Colonic mucosa (tissue), 4 donors: ENCODE results near the gene VPS13C. TPM values are rescaled to one million over a fixed set of nuclear protein-coding genes. Genes with fewer than 3 reads are reported as not detected.

Source experiments
- DNase-seq: peaks from one replicate; pipeline ENCODE4 v3.0.0-alpha.2; 2020
- H3K27ac ChIP-seq: fragments of 200-600 bp; one replicate; pipeline ENCODE4 v1.8.0; 2021
- H3K27me3 ChIP-seq: fragments of 200-600 bp; one replicate; pipeline ENCODE4 v1.8.0; 2021
- H3K36me3 ChIP-seq: fragments of 200-600 bp; one replicate; pipeline ENCODE4 v1.8.0; 2021
- H3K4me1 ChIP-seq: fragments of 200-600 bp; one replicate; pipeline ENCODE4 v1.8.0; 2021; ENCODE audit warnings: mild to moderate bottlenecking
- H3K4me3 ChIP-seq: fragments of 200-600 bp; one replicate; pipeline ENCODE4 v1.8.0; 2021
- H3K9ac ChIP-seq, 2 donors: one replicate each; pipeline ENCODE4 v1.7.0; 2013; ENCODE audit warnings: control low read depth in 2 of 2, low read depth in 2 of 2, low read length in 2 of 2
- H3K9me3 ChIP-seq: fragments of 200-600 bp; one replicate; pipeline ENCODE4 v1.8.0; 2021
- intact Hi-C: fragments of 100-400 bp; cut with DNase I; formaldehyde crosslinking; loops from one replicate; pipeline ENCODE4 v1.14.1; 2022
- total RNA-seq, 2 donors: library from RNA; stranded (reverse); fragmentation: NEBNext Ultra II Directional in 1 of 2; extraction: Animal tissue kit (Norgen Biotek cat#: 25700) in 1 of 2; gene quantifications; one replicate each; pipeline ENCODE4 v1.2.1, GENCODE V29; 2021
- TF ChIP-seq, protein P1 (sequence below): fragments of 200-600 bp; IDR thresholded peaks from one replicate; pipeline ENCODE4 v1.8.0; 2022; ENCODE audit warnings: antibody characterized with exemption, mild to moderate bottlenecking
- donor health status: healthy.
- donor health status: DM: no; HTN: no; CAD: no.
- donor health status: DM: no; HTN: no; CAD: no.

VPS13C gene
- total RNA-seq, 2 donors from 2014 or later: 33.9 to 56.5 TPM

DNA sequence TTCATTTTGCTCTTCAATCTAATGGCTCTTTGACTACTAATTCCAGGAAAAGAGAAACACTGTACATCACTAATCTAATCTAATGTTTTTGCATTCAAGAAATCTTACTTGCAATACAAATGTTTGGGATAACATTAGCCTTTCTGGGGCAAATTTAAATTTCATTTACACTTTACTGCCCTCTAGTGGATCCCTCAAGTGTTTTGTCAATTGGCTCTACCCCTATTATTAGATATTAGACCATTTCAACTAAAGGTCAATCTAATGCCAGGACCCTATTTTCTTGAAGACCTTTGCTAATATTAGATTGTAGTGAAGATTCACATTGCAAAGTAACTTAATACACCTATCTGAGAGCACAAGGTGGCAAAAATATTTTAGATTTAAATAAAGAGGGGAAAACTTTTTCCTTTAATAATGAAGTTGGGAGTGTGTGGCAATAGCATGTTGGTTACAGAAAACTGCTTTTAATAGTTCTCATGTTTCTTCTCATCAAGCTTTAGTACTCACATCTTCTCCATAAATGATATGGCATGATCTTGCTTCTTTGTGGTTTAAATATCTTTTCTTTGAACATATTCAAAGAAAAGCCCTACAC lies 11.6 kb upstream of the VPS13C start:
- TF ChIP-seq, protein P1, sequence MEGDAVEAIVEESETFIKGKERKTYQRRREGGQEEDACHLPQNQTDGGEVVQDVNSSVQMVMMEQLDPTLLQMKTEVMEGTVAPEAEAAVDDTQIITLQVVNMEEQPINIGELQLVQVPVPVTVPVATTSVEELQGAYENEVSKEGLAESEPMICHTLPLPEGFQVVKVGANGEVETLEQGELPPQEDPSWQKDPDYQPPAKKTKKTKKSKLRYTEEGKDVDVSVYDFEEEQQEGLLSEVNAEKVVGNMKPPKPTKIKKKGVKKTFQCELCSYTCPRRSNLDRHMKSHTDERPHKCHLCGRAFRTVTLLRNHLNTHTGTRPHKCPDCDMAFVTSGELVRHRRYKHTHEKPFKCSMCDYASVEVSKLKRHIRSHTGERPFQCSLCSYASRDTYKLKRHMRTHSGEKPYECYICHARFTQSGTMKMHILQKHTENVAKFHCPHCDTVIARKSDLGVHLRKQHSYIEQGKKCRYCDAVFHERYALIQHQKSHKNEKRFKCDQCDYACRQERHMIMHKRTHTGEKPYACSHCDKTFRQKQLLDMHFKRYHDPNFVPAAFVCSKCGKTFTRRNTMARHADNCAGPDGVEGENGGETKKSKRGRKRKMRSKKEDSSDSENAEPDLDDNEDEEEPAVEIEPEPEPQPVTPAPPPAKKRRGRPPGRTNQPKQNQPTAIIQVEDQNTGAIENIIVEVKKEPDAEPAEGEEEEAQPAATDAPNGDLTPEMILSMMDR: peak; percentile 65
- Histone ChIP-seq H3K36me3 (no peaks in the 10 kb centered on the region), H3K4me3 (no peak overlapping the region), H3K27ac (no peak overlapping the region), H3K4me1 (peaks cover 7% of the 10 kb centered on the region), H3K9ac (no peak overlapping the region), H3K27me3 (no peaks in the 10 kb centered on the region), H3K9me3 (no peaks in the 10 kb centered on the region)
- no peak for DNase-seq
- intact Hi-C loops: loop anchor here (10.0 kb wide), 2 partner anchors 197 to 233 kb away; no protein-coding TSS in a partner anchor

DNA sequence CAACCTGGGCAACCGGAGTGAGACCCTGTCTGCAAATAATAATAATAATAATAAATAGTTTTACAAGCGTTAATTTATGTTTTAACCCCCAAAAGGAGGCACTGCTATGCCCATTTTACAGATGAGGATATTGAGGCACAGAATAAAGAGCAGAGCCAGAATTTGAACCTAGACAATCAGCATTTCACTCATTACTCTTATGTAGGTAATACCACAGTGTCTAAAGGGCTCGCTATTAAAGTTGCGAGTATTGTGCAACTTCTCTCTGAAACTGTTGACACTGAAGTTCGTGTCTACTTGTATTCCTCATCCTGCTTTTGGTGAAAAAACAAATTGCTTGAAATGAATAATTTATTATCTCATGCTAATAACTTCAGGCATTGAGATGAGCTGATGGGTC lies 9.3 kb upstream of the VPS13C start:
- Histone ChIP-seq H3K9ac (no peak overlapping the region), H3K4me1 (peaks cover 7% of the 10 kb centered on the region), H3K36me3 (no peaks in the 10 kb centered on the region), H3K4me3 (no peak overlapping the region), H3K27ac (no peak overlapping the region), H3K27me3 (no peaks in the 10 kb centered on the region), H3K9me3 (no peaks in the 10 kb centered on the region)
- no peak for DNase-seq
- intact Hi-C loops: no loop called here
- TF ChIP-seq, protein P1: no peak

DNA sequence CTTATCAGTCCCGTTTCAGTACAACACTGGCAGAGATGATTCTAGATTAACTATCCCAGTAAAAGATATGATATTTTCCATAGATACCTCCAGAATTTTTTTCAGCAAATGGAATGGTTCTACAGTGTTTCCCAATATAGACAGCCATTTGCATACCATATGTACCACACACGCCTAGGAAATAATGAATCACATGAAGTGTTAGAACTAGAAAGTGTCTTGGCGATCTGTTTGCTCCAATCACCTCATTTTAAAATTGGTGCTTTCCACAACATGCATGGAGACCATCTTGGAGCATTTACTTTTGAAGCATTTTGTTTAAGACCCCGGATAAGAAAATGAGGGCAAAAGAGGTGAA lies 8.5 kb upstream of the VPS13C start:
- H3K27ac ChIP-seq: peak overlapping the region; percentile 61
- H3K27me3 ChIP-seq: no peaks in the 10 kb centered on the region
- H3K9ac ChIP-seq: peak overlapping the region in 1 of 2 donors; percentile 29
- H3K4me3 ChIP-seq: peak overlapping the region; percentile 62
- H3K4me1 ChIP-seq: peaks cover 7% of the 10 kb centered on the region
- no peaks in the 10 kb centered on the region for H3K36me3 ChIP-seq
- TF ChIP-seq, protein P1: no peak
- intact Hi-C loops: no loop called here
- no peak for DNase-seq
- H3K9me3 ChIP-seq: no peaks in the 10 kb centered on the region

DNA sequence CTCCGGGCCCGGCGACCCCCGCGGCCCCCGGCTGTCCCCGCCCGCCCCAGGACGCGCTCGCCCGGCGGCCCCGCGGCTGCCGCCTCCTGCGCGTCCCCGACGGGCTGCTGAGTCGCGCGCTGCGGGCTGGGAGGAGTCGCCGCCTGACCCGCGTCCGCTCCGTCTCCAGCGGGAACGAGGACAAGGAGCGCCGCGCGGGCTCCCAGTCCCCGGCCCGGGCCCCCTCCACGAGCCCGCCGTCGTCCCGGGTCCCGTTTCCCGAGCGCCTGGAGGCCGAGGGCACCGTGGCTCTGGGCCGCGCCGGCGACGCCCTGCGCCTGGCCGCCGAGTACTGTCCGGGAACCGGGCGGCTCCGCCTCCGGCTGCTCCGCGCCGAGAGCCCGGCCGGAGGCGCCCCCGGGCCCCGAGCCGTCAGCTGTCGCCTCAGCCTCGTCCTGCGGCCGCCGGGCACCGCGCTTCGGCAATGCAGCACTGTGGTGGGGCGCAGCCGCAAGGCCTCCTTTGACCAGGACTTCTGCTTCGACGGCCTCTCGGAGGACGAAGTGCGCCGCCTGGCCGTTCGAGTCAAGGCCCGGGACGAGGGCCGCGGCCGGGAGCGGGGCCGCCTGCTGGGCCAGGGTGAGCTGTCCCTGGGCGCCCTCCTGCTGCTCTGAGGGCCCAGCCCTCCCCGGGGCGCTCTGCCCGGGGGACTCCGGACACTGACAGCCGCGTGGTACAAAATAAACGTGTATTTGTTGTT lies 8.0 kb upstream of the VPS13C start:
- Histone ChIP-seq H3K27me3 (no peaks in the 10 kb centered on the region), H3K4me1 (peaks cover 7% of the 10 kb centered on the region), H3K9ac (peak overlapping the region; percentile 29 to 68), H3K9me3 (no peaks in the 10 kb centered on the region), H3K27ac (peak overlapping the region; percentile 61), H3K36me3 (no peaks in the 10 kb centered on the region), H3K4me3 (peak overlapping the region; percentile 62)
- intact Hi-C loops: no loop called here
- TF ChIP-seq, protein P1: no peak
- peak; percentile 60 for DNase-seq

DNA sequence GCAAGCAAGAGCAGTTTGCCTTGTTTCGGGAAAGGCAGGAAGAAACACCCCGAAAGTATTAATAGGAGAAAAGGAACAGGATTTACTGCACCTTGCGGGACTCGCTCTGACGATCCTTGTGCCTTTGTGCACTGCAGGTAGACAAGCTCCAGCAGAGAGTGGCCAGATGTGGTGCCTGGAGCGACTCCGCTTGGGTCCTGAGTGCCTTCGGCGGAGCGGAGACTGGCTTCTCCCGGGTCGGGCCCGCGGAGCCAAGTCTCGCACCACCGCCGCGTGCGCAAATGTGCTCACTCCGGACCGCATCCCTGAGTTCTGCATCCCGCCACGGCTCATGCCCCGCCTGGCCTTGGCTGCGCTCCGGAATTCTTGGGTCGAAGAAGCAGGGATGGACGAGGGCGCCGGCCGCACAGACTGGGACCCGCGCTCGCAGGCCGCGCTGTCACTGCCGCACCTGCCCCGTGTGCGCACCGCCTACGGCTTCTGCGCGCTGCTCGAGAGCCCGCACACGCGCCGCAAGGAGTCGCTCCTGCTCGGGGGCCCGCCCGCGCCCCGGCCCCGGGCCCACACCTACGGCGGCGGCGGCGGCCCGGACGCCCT lies 7.3 kb upstream of the VPS13C start:
- peak overlapping the region; percentile 47 to 61 for H3K9ac ChIP-seq
- H3K27me3 ChIP-seq: no peaks in the 10 kb centered on the region
- intact Hi-C loops: no loop called here
- H3K4me1 ChIP-seq: peaks cover 7% of the 10 kb centered on the region
- peak; percentile 49 for DNase-seq
- TF ChIP-seq, protein P1: no peak
- peak overlapping the region; percentile 62 for H3K4me3 ChIP-seq
- no peaks in the 10 kb centered on the region for H3K36me3 ChIP-seq
- no peaks in the 10 kb centered on the region for H3K9me3 ChIP-seq
- H3K27ac ChIP-seq: peak overlapping the region; percentile 18
